PFSK-1 (cell line): ENCODE measurements around the gene CTNNA3.

Source experiments
- FOXP2 ChIP-seq: optimal IDR thresholded peaks from 2 replicates; pipeline ENCODE3; 2011; ENCODE audit warnings: borderline replicate concordance, control low read depth, inconsistent platforms; ENCODE audit not compliant: insufficient read depth; ENCODE audit errors: extremely low read length, extremely low read depth
- POLR2AphosphoS5 ChIP-seq: IDR thresholded peaks from 2 replicates; pipeline ENCODE4 v1.6.1; 2012; ENCODE audit warnings: low read depth, mild to moderate bottlenecking, control low read depth, low read length, moderate library complexity
- SIN3A ChIP-seq: IDR thresholded peaks from 2 replicates; pipeline ENCODE4 v1.6.1; 2012; ENCODE audit warnings: mild to moderate bottlenecking, low read length, moderate library complexity, borderline replicate concordance; ENCODE audit not compliant: insufficient read depth
- TAF1 ChIP-seq: IDR thresholded peaks from 2 replicates; pipeline ENCODE4 v1.6.1; 2012; ENCODE audit warnings: low read length, control low read depth, borderline replicate concordance; ENCODE audit not compliant: insufficient read depth
- TF ChIP-seq, protein P1 (sequence below), 2 experiments: IDR thresholded peaks; 2 replicates each; pipeline versions ENCODE4 v1.6.1 to v1.8.0; 2011 to 2012; ENCODE audit warnings: low read depth in 2 of 2, low read length in 2 of 2, control low read depth in 1 of 2, inconsistent platforms in 1 of 2, mild to moderate bottlenecking in 1 of 2, moderate library complexity in 1 of 2; ENCODE audit not compliant: insufficient read depth in 1 of 2

The CTNNA3 gene

DNA sequence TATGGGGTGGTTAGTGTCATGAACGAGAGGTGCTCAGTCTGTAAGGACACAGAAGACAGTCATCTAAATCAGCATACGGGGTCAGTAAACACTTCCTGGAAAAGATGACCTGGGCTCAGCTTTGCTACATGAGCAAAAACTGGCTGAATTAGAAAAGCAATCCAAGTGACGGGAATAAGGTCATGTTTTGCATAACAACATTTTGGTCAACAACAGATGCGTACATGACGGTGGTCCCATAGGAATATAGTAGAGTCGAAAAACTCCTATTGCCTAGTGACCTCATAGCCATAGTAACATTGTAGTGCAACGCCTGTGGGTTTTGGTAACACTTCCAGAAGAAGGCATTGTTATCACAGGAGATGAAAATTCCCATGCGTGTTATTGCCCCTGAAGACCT, 92.9 kb downstream of the CTNNA3 start:
- TF ChIP-seq, protein P1, sequence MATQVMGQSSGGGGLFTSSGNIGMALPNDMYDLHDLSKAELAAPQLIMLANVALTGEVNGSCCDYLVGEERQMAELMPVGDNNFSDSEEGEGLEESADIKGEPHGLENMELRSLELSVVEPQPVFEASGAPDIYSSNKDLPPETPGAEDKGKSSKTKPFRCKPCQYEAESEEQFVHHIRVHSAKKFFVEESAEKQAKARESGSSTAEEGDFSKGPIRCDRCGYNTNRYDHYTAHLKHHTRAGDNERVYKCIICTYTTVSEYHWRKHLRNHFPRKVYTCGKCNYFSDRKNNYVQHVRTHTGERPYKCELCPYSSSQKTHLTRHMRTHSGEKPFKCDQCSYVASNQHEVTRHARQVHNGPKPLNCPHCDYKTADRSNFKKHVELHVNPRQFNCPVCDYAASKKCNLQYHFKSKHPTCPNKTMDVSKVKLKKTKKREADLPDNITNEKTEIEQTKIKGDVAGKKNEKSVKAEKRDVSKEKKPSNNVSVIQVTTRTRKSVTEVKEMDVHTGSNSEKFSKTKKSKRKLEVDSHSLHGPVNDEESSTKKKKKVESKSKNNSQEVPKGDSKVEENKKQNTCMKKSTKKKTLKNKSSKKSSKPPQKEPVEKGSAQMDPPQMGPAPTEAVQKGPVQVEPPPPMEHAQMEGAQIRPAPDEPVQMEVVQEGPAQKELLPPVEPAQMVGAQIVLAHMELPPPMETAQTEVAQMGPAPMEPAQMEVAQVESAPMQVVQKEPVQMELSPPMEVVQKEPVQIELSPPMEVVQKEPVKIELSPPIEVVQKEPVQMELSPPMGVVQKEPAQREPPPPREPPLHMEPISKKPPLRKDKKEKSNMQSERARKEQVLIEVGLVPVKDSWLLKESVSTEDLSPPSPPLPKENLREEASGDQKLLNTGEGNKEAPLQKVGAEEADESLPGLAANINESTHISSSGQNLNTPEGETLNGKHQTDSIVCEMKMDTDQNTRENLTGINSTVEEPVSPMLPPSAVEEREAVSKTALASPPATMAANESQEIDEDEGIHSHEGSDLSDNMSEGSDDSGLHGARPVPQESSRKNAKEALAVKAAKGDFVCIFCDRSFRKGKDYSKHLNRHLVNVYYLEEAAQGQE (IDR thresholded peaks at IDR 0.05; ENCODE audit: insufficient read depth in 1 of 2, low read depth in 2 of 2, low read length in 2 of 2) = no peak
- no peak for TF ChIP-seq SIN3A
- no peak for TF ChIP-seq TAF1
- no peak for TF ChIP-seq FOXP2
- TF ChIP-seq POLR2AphosphoS5 = no peak

DNA sequence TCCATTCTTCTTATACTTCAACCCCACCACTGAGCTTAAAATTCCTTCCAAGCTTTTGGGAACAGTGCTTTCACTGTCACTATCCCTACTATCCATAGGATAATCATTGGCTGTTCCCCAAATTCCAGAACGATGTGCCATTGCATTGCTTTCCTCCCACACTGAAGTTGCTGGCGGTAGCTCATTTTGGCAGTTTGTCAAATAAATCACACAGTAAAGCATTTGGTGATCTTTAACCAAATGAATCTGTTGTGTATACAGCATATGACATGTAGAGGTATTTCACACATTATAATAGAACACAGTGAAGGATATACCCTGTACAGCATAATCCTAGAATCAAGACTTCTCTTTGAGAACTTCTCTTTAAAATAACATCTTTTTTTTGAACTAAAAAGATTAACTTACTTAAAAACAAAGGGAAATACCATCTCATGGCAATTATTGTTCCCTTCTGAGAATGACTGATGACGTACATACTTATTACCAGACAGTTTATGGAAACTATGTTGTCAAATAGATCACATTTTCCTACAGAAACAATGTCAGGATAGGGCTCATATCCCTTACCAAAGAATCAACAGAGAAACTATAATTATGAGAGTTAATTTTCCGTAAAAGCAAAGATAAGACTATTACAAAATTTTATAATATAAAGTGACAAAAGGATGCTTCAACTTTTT, 93.6 kb downstream of the CTNNA3 start:
- TF ChIP-seq SIN3A = no peak
- no peak for TF ChIP-seq FOXP2

DNA sequence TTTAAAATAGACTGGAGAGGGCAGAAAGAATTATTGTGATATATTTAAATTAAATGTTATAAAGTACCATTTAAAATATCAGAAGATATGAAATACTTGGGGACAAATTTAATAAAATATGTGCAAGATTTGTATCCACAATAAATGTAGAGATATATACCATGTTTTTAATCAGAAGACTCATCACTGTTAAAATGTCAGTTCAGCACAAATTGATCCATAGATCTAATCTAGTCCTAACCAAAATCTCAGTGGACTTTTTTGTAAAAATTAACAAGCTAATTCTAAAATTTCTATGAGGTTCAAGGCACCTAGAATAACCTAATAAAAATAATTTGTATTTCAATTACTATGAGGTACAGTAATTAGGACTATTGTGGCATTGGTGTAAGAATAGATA, 96.4 kb downstream of the CTNNA3 start:
- TF ChIP-seq, protein P1 (IDR thresholded peaks at IDR 0.05; ENCODE audit: insufficient read depth in 1 of 2, low read depth in 2 of 2, low read length in 2 of 2) = no peak
- no peak for TF ChIP-seq SIN3A

DNA sequence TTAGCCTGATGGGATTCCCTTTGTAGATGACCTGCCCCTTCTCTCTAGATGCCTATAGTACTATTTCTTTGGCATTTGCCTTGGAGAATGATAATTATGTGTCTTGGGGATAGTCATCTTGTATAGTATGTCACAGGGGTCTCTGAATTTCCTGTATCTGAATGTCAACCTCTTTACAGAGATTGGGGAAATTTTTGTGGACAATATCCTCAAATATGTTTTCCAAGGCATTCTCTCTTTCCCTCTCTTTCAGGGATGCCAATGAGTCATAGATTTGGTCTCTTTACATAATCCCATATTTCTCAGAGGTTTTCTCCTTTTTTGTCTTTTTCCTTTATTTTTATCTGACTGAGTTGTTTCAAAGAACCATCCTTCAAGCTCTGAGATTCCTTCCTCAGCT, 99.4 kb downstream of the CTNNA3 start:
- TF ChIP-seq TAF1 = no peak
- TF ChIP-seq POLR2AphosphoS5 = no peak
- no peak for TF ChIP-seq FOXP2
- no peak for TF ChIP-seq SIN3A
- TF ChIP-seq, protein P1 (IDR thresholded peaks at IDR 0.05; ENCODE audit: insufficient read depth in 1 of 2, low read depth in 2 of 2, low read length in 2 of 2) = no peak

DNA sequence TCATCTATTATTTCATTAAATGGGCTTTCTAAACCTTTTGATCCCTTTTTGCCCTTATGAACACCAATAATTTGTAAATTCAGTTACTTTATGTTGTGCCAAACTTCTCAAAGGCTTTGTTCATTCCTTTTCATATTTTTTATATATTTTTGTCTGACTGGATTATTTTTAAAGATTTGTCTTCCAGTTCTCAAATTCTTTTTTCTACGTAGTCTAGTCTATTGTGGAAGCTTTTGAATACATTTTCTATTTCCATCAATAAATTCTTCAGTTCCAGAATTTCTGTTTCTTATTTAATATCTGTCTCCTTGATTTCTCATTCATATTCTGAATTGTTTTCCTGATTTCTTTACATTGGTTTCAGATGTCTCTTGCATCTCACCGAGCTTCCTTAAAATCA, 108.2 kb downstream of the CTNNA3 start:
- TF ChIP-seq TAF1 = no peak
- no peak for TF ChIP-seq POLR2AphosphoS5
- no peak for TF ChIP-seq FOXP2
- TF ChIP-seq SIN3A = no peak

DNA sequence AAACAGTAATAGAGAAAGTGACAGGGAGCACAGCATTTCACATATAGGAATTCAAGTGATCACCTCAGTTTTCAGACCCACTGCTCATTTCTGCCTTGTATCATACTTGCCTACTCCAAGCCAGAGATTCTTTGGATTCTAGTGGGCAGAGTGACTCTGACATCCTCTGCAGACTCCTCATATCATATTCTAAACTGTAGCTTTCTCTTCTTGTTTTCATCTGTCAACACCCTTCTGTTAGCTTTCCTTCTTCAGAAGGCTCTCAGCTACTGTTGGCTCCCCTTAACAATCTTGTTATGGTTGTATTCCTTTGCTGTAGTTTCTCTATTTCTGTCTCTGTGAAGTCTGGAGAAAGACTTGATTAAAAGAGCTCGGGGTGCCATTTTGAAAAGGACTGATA, 120.5 kb downstream of the CTNNA3 start:
- TF ChIP-seq FOXP2 (no peak), POLR2AphosphoS5 (no peak), SIN3A (no peak), TAF1 (no peak)
- TF ChIP-seq, protein P1 (IDR thresholded peaks at IDR 0.05; ENCODE audit: insufficient read depth in 1 of 2, low read depth in 2 of 2, low read length in 2 of 2) = no peak
